Measurements from ENCODE around the gene S100A2. TPM values are rescaled to one million over a fixed set of nuclear protein-coding genes. Genes with fewer than 3 reads are reported as not detected.

The S100A2 gene
- total and polyA plus RNA-seq, 2 of the 8 experiments (the other 6 are each of a cell fraction or from before 2014, with no cell fraction given) = 0.86 TPM; not detected in 1

DNA sequence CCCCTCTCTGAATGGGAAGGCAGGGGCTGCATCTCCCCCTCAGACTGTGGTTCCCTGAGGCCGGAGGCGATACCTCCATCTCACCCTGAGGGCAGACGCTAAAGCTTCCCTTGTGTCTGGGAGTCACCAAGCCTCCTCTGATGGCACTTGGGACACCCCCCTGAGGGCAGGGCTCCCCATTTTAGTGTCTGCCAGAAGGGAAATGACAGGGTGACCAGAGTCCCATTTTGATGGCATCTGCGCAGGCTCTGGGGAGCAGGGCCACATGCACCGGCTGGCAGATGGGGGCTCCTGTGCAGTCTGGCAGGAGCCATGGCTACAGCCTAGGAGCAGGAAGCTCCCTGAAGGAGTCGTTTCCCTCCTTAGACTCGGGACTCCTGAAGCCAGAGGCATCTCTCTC lies 1.7 kb downstream of the S100A2 start:
- Histone ChIP-seq H3K56ac (replicated peaks; ENCODE audit: insufficient read length, low read depth, low read length) (no peak overlapping the region), H3K79me2 (ENCODE audit: control insufficient read depth in 1 of 2, insufficient read depth in 2 of 2, low read length in 2 of 2) (no peaks in the 10 kb centered on the region), H3K18ac (ENCODE audit: extremely low read depth, low read length) (no peak overlapping the region), H3K4me2 (ENCODE audit: insufficient read depth in 1 of 2, low read depth in 2 of 2, low read length in 2 of 2) (no peak overlapping the region), H3K23ac (ENCODE audit: insufficient read length) (no peak overlapping the region), H3K9me3 (ENCODE audit: insufficient read depth in 2 of 2, low read depth in 1 of 2, low read length in 1 of 2) (no peaks in the 10 kb centered on the region), H4K20me1 (replicated peaks in 1 of 2; ENCODE audit: control insufficient read depth in 1 of 2, insufficient read depth in 2 of 2, low read length in 2 of 2) (no peaks in the 10 kb centered on the region), H2AFZ (ENCODE audit: low read length) (no peak overlapping the region), H3K36me3 (ENCODE audit: control insufficient read depth in 2 of 4, insufficient read depth in 4 of 4, low read length in 3 of 4) (no peaks in the 10 kb centered on the region), H3K4me3 (ENCODE audit: extremely low read depth in 1 of 4, insufficient read depth in 2 of 4, low read depth in 3 of 4, low read length in 4 of 4) (no peak overlapping the region), H3K27ac (ENCODE audit: low read depth, low read length) (no peak overlapping the region), H3K4ac (replicated peaks; ENCODE audit: insufficient read length, low read depth, low read length) (no peak overlapping the region), H3K27me3 (replicated peaks in 1 of 4; ENCODE audit: control insufficient read depth in 3 of 4, extremely low read depth in 1 of 4, insufficient read depth in 3 of 4, low read length in 3 of 4) (0 out of 7 replicates have a peak, but pooled peaks cover 0 to 4% (median 0%) of the 10 kb centered on the region in 4 experiments), H4K91ac (replicated peaks; ENCODE audit: insufficient read length, low read length) (peak overlapping the region; percentile 10), H2BK5ac (ENCODE audit: low read depth, low read length) (no peak overlapping the region), H2BK15ac (ENCODE audit: low read length) (peak overlapping the region; percentile 61), H2BK12ac (ENCODE audit: low read depth, low read length) (peak overlapping the region; percentile 68; the same call in 1 of the 2 replicates), H3K9ac (replicated peaks in 1 of 4; ENCODE audit: extremely low read depth in 1 of 4, low read depth in 3 of 4, low read length in 3 of 4) (no peak overlapping the region), H4K8ac (ENCODE audit: extremely low read depth, insufficient read depth, low read length) (no peak overlapping the region), H3K79me1 (ENCODE audit: low read depth, low read length) (no peaks in the 10 kb centered on the region), H2BK20ac (ENCODE audit: low read length) (0 out of 2 replicates have a peak overlapping the region, but pooled peaks have one; percentile 48), H2AK5ac (ENCODE audit: low read depth, low read length) (no peak overlapping the region), H3K4me1 (replicated peaks in 1 of 4; ENCODE audit: control insufficient read depth in 3 of 4, insufficient read depth in 4 of 4, low read length in 3 of 4) (peaks cover 11 to 26% (median 20%) of the 10 kb centered on the region in 4 experiments), H2BK120ac (replicated peaks; ENCODE audit: low read depth, low read length) (no peak overlapping the region), H3K14ac (ENCODE audit: insufficient read length) (no peak overlapping the region), H4K5ac (ENCODE audit: insufficient read length, low read depth, low read length) (no peak overlapping the region), H3K23me2 (ENCODE audit: low read depth, low read length) (no peaks in the 10 kb centered on the region; the same call in 1 of the 2 replicates)
- WGBS, 2 experiments (ENCODE audit: extremely low coverage in 1 of 2, insufficient coverage in 1 of 2, insufficient read length in 1 of 2, insufficient replicate concordance in 2 of 2, low coverage in 1 of 2, low lambda C conversion rate in 2 of 2, missing lambda C conversion rate in 1 of 2) = 94% methylated on average over 7 of the region's 7 CpGs; no CpG with 5 or more reads in 1 of the 2 experiments
- TF ChIP-seq RAD21 (IDR thresholded peaks at IDR 0.05 in 1 of 2, conservative IDR thresholded peaks at IDR 0.05 in 1 of 2; ENCODE audit: low read depth in 2 of 2, low read length in 2 of 2) (no peak), ZNF274 (IDR thresholded peaks at IDR 0.05; ENCODE audit: borderline replicate concordance, extremely low read depth, low read length) (no peak), EP300 (IDR thresholded peaks at IDR 0.05; ENCODE audit: borderline replicate concordance in 1 of 2, low read depth in 2 of 2, low read length in 2 of 2) (no peak), SUZ12 (IDR thresholded peaks at IDR 0.05; ENCODE audit: low read length) (no peak), HDAC6 (IDR thresholded peaks at IDR 0.05; ENCODE audit: low read depth, low read length) (no peak), SAP30 (IDR thresholded peaks at IDR 0.05; ENCODE audit: insufficient read depth, insufficient replicate concordance, low read length) (no peak), JUND (IDR thresholded peaks at IDR 0.05; ENCODE audit: low read length) (no peak)
- FAIRE-seq (no peak), DNase-seq (ENCODE audit: low read depth in 1 of 2, low spot score in 2 of 2) (no peak)
- CTCF ChIA-PET (ENCODE audit: partially characterized antibody) = interaction anchor here (1.0 to 5.9 kb wide), 10 partner anchors 11 to 62 kb away, joined by 3 to 55 read pairs (median 7); partner anchors contain the start of genes S100A14, S100A4 and S100A6
- POLR2A ChIA-PET (ENCODE audit: partially characterized antibody) = interaction anchor here (1.0 to 2.2 kb wide), 5 partner anchors 10 to 77 kb away, joined by 3 to 6 read pairs (median 3); partner anchors contain the start of genes CHTOP and S100A13
